Endothelial cell of umbilical vein (primary cell): ENCODE measurements around the gene CAMK2D.

ENCODE experiments used
- CTCF ChIP-seq, 2 donors: IDR thresholded peaks; 1 replicate in 1 of 2; 2 replicates in 1 of 2; pipeline ENCODE4 v1.5.1; 2011; ENCODE audit warnings: low read length in 2 of 2, mild to moderate bottlenecking in 2 of 2, moderate library complexity in 2 of 2, control low read depth in 1 of 2, inconsistent platforms in 1 of 2, low read depth in 1 of 2; ENCODE audit not compliant: insufficient read depth in 1 of 2; ENCODE audit errors: extremely low read depth in 1 of 2
- MAX ChIP-seq: IDR thresholded peaks from 2 replicates; pipeline ENCODE4 v1.6.1; 2011; ENCODE audit not compliant: insufficient read depth, insufficient read length
- POLR2A ChIP-seq: IDR thresholded peaks from 2 replicates; pipeline ENCODE4 v1.6.1; 2012; ENCODE audit warnings: low read depth, mild to moderate bottlenecking, control low read depth, low read length

- no peak for TF ChIP-seq CTCF (IDR thresholded peaks at IDR 0.05; ENCODE audit: extremely low read depth in 1 of 2, insufficient read depth in 1 of 2, low read depth in 1 of 2, low read length in 2 of 2)
- TF ChIP-seq POLR2A, result no peak
- TF ChIP-seq MAX, result no peak
Observed at GRCh38 chr4:113522433-113522832, 239.1 kb downstream of the CAMK2D start.
